Measurements from ENCODE around the gene CEP85. TPM values are rescaled to one million over a fixed set of nuclear protein-coding genes. Genes with fewer than 3 reads are reported as not detected.
A peak's percentile ranks its signal among the peaks of the same experiment; 100 is the strongest.

Gene CEP85
- total RNA-seq, 1 experiment from 2014 or later, result 37.2 TPM

DNA sequence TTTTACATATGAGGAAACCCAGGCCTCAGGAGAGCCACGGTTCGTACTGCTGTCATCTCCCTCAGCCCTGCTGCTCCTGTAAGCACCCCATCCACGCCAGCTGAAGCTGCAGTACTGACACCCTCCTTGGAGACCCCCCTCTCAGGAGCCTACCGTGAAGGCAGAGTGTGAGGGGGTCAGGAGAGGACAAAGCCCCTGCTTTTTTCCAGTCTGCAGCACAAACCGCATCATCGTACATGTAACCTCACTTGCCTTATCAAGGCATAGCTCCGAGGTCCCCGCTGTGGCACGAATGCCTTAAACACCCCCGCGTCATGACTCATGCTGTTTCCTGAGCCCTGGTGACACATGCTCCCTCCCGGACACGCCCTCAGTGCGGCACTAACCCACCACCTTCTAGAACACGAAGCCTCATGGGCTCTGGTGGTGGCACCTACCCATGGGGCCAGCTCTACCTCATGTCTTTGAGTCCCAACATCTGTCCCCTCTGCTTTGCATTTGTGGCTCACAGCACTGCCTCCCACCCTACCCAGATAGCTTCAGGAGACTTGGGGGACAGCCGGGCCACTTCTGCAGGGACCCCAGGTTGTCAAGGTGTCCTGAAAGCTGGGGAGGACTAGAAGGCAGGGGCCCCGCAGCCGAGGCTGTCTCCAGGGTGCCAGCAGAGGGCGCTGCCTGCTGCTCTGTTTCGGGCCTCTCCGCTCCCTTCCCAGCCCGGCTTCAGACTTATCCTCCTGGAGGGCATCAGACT lies 50.8 kb downstream of the CEP85 start:
- intact Hi-C loops (cut with micrococcal nuclease), result loop anchor here (1.0 to 2.0 kb wide), 4 partner anchors 37 to 132 kb away; no protein-coding TSS in a partner anchor
- H3K9me2 ChIP-seq (ENCODE audit: insufficient read depth), result no peaks in the 10 kb centered on the region

More for the DNA sequence above, 50.8 kb downstream of the CEP85 start:
- H3K4me3 ChIP-seq (replicated peaks in 1 of 2; ENCODE audit: low read depth in 1 of 2, low read length in 2 of 2), result peak overlapping the region in 1 of 2 experiments; percentile 31; a peak in 2 of 4 replicates
- BruUV-seq (replicated peaks), result no TSS peak
- H2AFZ ChIP-seq (ENCODE audit: low read depth, low read length, poor library complexity, severe bottlenecking), result no peak overlapping the region
- RAD21 ChIA-PET (ENCODE audit: low non-redundant PET in 1 of 2, low total read pairs in 2 of 2, uncharacterized antibody in 2 of 2, unreplicated experiment in 2 of 2), result interaction anchor here (1.2 to 2.1 kb wide), 7 partner anchors 37 to 132 kb away, joined by 3 to 11 read pairs (median 4); no protein-coding TSS in a partner anchor
- H3K9me3 ChIP-seq (ENCODE audit: control insufficient read depth in 1 of 2, insufficient read depth in 1 of 2, low read depth in 1 of 2, low read length in 2 of 2), result no peaks in the 10 kb centered on the region
- peak; percentile 71 for TF ChIP-seq POLR2AphosphoS5 (IDR thresholded peaks at IDR 0.05; ENCODE audit: low read depth, low read length)
- TF ChIP-seq, protein P1, sequence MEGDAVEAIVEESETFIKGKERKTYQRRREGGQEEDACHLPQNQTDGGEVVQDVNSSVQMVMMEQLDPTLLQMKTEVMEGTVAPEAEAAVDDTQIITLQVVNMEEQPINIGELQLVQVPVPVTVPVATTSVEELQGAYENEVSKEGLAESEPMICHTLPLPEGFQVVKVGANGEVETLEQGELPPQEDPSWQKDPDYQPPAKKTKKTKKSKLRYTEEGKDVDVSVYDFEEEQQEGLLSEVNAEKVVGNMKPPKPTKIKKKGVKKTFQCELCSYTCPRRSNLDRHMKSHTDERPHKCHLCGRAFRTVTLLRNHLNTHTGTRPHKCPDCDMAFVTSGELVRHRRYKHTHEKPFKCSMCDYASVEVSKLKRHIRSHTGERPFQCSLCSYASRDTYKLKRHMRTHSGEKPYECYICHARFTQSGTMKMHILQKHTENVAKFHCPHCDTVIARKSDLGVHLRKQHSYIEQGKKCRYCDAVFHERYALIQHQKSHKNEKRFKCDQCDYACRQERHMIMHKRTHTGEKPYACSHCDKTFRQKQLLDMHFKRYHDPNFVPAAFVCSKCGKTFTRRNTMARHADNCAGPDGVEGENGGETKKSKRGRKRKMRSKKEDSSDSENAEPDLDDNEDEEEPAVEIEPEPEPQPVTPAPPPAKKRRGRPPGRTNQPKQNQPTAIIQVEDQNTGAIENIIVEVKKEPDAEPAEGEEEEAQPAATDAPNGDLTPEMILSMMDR (IDR thresholded peaks at IDR 0.05 in 2 of 3, conservative IDR thresholded peaks at IDR 0.05 in 1 of 3; ENCODE audit: borderline replicate concordance in 1 of 3, insufficient read depth in 1 of 3, low read depth in 2 of 3, low read length in 2 of 3), result peak in 2 of 3 experiments; percentile 87; a peak in 4 of 6 replicates
- no peak for TF ChIP-seq JUND (IDR thresholded peaks at IDR 0.05)
- no peak for TF ChIP-seq ZFX (IDR thresholded peaks at IDR 0.05)
- TF ChIP-seq, protein P2, sequence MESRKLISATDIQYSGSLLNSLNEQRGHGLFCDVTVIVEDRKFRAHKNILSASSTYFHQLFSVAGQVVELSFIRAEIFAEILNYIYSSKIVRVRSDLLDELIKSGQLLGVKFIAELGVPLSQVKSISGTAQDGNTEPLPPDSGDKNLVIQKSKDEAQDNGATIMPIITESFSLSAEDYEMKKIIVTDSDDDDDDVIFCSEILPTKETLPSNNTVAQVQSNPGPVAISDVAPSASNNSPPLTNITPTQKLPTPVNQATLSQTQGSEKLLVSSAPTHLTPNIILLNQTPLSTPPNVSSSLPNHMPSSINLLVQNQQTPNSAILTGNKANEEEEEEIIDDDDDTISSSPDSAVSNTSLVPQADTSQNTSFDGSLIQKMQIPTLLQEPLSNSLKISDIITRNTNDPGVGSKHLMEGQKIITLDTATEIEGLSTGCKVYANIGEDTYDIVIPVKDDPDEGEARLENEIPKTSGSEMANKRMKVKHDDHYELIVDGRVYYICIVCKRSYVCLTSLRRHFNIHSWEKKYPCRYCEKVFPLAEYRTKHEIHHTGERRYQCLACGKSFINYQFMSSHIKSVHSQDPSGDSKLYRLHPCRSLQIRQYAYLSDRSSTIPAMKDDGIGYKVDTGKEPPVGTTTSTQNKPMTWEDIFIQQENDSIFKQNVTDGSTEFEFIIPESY (IDR thresholded peaks at IDR 0.05; ENCODE audit: extremely low read depth, insufficient replicate concordance, low read length), result no peak
- no peak for TF ChIP-seq YY1 (IDR thresholded peaks at IDR 0.05; ENCODE audit: extremely low read depth, insufficient replicate concordance, low read depth, low read length)
- no peak for TF ChIP-seq SIN3A (IDR thresholded peaks at IDR 0.05; ENCODE audit: low read depth)
- H3K36me3 ChIP-seq (ENCODE audit: control insufficient read depth in 1 of 2, insufficient read depth in 2 of 2, low read length in 2 of 2), result no peaks in the 10 kb centered on the region; a peak in 1 of 4 replicates
- peak overlapping the region; percentile 58 for H3K27ac ChIP-seq (ENCODE audit: low read depth, low read length)
- no peaks in the 10 kb centered on the region for H3K27me3 ChIP-seq (ENCODE audit: insufficient read depth, low read length)
- ATAC-seq, result peak; percentile 68
- H4K20me1 ChIP-seq (ENCODE audit: insufficient read depth), result no peaks in the 10 kb centered on the region
- POLR2A ChIA-PET, result interaction anchor here (1.4 to 1.5 kb wide), 2 partner anchors 9 to 38 kb away, joined by 4 read pairs; no protein-coding TSS in a partner anchor
- peaks cover 25 to 67% of the 10 kb centered on the region in 2 experiments for H3K4me1 ChIP-seq (ENCODE audit: control insufficient read depth in 1 of 2, insufficient read depth in 2 of 2, low read length in 2 of 2)
- peaks cover 16% of the 10 kb centered on the region for H3K79me2 ChIP-seq (ENCODE audit: insufficient read depth, low read length)
- peak overlapping the region; percentile 50 for H3K9ac ChIP-seq (ENCODE audit: low read length)
- peak overlapping the region; percentile 79 for H3K4me2 ChIP-seq (ENCODE audit: low read length)
- CTCF ChIA-PET, result interaction anchor here (0.6 to 4.3 kb wide), 23 partner anchors 9 to 389 kb away, joined by 3 to 50 read pairs (median 7); partner anchors contain the start of genes CD52, CEP85 and HMGN2
- peak; percentile 91 for DNase-seq (ENCODE audit: low read depth, low spot score)
